ENCODE data around the gene RPTOR.

RPTOR gene

GRCh38 chr17:80847496-80848230 lies 303.0 kb downstream of the RPTOR start (continued):
- TF ChIP-seq CSDC2 (CRISPR knock-in tag; IDR thresholded peaks at IDR 0.05) (no peak), GLIS3 (CRISPR knock-in tag; IDR thresholded peaks at IDR 0.05) (no peak), CREB5 (CRISPR knock-in tag; IDR thresholded peaks at IDR 0.05; ENCODE audit: low read depth) (no peak), ZC3H10 (CRISPR knock-in tag; IDR thresholded peaks at IDR 0.05) (no peak), PPARA (CRISPR knock-in tag; IDR thresholded peaks at IDR 0.05; ENCODE audit: borderline replicate concordance) (no peak), ZNF8 (CRISPR knock-in tag; IDR thresholded peaks at IDR 0.05) (no peak)

GRCh38 chr17:80848449-80849102 lies 303.9 kb downstream of the RPTOR start:
- TF ChIP-seq ZNF70 (CRISPR knock-in tag; IDR thresholded peaks at IDR 0.05) (no peak), BACH2 (CRISPR knock-in tag; IDR thresholded peaks at IDR 0.05; ENCODE audit: borderline replicate concordance) (no peak), ZNF565 (CRISPR knock-in tag; conservative IDR thresholded peaks at IDR 0.05; ENCODE audit: low read depth) (no peak), GLIS3 (CRISPR knock-in tag; IDR thresholded peaks at IDR 0.05) (no peak), POU6F1 (CRISPR knock-in tag; IDR thresholded peaks at IDR 0.05; ENCODE audit: borderline replicate concordance, low read depth) (no peak), TSHZ2 (CRISPR knock-in tag; IDR thresholded peaks at IDR 0.05) (no peak), ZNF8 (CRISPR knock-in tag; IDR thresholded peaks at IDR 0.05) (no peak), TOX (CRISPR knock-in tag; IDR thresholded peaks at IDR 0.05; ENCODE audit: borderline replicate concordance) (no peak), RARB (CRISPR knock-in tag; IDR thresholded peaks at IDR 0.05) (no peak), TCF4 (CRISPR knock-in tag; IDR thresholded peaks at IDR 0.05; ENCODE audit: borderline replicate concordance) (no peak), ZFP30 (CRISPR knock-in tag; IDR thresholded peaks at IDR 0.05) (no peak), ISL1 (CRISPR knock-in tag; IDR thresholded peaks at IDR 0.05) (no peak), ZC3H10 (CRISPR knock-in tag; IDR thresholded peaks at IDR 0.05) (no peak), PATZ1 (CRISPR knock-in tag; IDR thresholded peaks at IDR 0.05; ENCODE audit: borderline replicate concordance) (no peak), PPARA (CRISPR knock-in tag; IDR thresholded peaks at IDR 0.05; ENCODE audit: borderline replicate concordance) (no peak)
- ATAC-seq: no peak

GRCh38 chr17:80849119-80849518 lies 304.5 kb downstream of the RPTOR start:
- no peak for TF ChIP-seq ARNTL (CRISPR knock-in tag; IDR thresholded peaks at IDR 0.05; ENCODE audit: borderline replicate concordance, low read depth)
- TF ChIP-seq POU6F1 (CRISPR knock-in tag; IDR thresholded peaks at IDR 0.05; ENCODE audit: borderline replicate concordance, low read depth): no peak
- no peak for TF ChIP-seq PPARA (CRISPR knock-in tag; IDR thresholded peaks at IDR 0.05; ENCODE audit: borderline replicate concordance)
- no peak for ATAC-seq

All from SK-N-SH treated with all-trans-retinoic acid at 6 μM for 48 hours (cell line).